ENCODE measurements around the gene FOXI1.
A peak's percentile ranks its signal among the peaks of the same experiment; 100 is the strongest.

The FOXI1 gene

GRCh38 chr5:170097934-170098333 lies 7.8 kb upstream of the FOXI1 start:
- Histone ChIP-seq H3K27ac (ENCODE audit: low read depth, low read length) (no peak overlapping the region), H4K20me1 (ENCODE audit: low read depth, low read length) (no peaks in the 10 kb centered on the region), H3K4me3 (ENCODE audit: insufficient read depth, low read length, poor library complexity, severe bottlenecking) (no peak overlapping the region), H3K9me2 (replicated peaks; ENCODE audit: insufficient read depth, low read length) (no peaks in the 10 kb centered on the region), H2AFZ (ENCODE audit: low read depth, low read length, severe bottlenecking) (no peak overlapping the region), H3K79me2 (ENCODE audit: insufficient read depth, low read length) (no peaks in the 10 kb centered on the region), H3K27me3 (ENCODE audit: low read length) (no peaks in the 10 kb centered on the region), H3K36me3 (ENCODE audit: low read length) (no peaks in the 10 kb centered on the region), H3K9me3 (ENCODE audit: insufficient read depth, low read length) (no peaks in the 10 kb centered on the region), H3K9ac (ENCODE audit: low read length) (no peak overlapping the region), H3F3A (ENCODE audit: insufficient read depth) (no peaks in the 10 kb centered on the region), H3K4me2 (ENCODE audit: low read depth, low read length, poor library complexity, severe bottlenecking) (no peak overlapping the region)
- TF ChIP-seq CTCF (IDR thresholded peaks at IDR 0.05; ENCODE audit: insufficient read depth, low read length, poor library complexity, severe bottlenecking), result no peak
- no peak for TF ChIP-seq EZH2phosphoT487 (conservative IDR thresholded peaks at IDR 0.05; ENCODE audit: low read length)

- Histone ChIP-seq H3K27me3 (ENCODE audit: low read length) (no peaks in the 10 kb centered on the region), H2AFZ (ENCODE audit: low read depth, low read length, severe bottlenecking) (no peak overlapping the region), H3K4me3 (ENCODE audit: insufficient read depth, low read length, poor library complexity, severe bottlenecking) (no peak overlapping the region), H3K36me3 (ENCODE audit: low read length) (no peaks in the 10 kb centered on the region), H3K4me2 (ENCODE audit: low read depth, low read length, poor library complexity, severe bottlenecking) (no peak overlapping the region), H3K9me3 (ENCODE audit: insufficient read depth, low read length) (no peaks in the 10 kb centered on the region), H3K79me2 (ENCODE audit: insufficient read depth, low read length) (no peaks in the 10 kb centered on the region), H3K9ac (ENCODE audit: low read length) (no peak overlapping the region), H3F3A (ENCODE audit: insufficient read depth) (no peaks in the 10 kb centered on the region), H3K9me2 (replicated peaks; ENCODE audit: insufficient read depth, low read length) (no peaks in the 10 kb centered on the region), H3K27ac (ENCODE audit: low read depth, low read length) (no peak overlapping the region), H4K20me1 (ENCODE audit: low read depth, low read length) (no peaks in the 10 kb centered on the region)
- TF ChIP-seq EZH2phosphoT487 (conservative IDR thresholded peaks at IDR 0.05; ENCODE audit: low read length) (no peak), CTCF (IDR thresholded peaks at IDR 0.05; ENCODE audit: insufficient read depth, low read length, poor library complexity, severe bottlenecking) (peak; percentile 75)
These were observed 5.4 kb upstream of the FOXI1 start for GRCh38 chr5:170100066-170100943.

GRCh38 chr5:170103447-170103846 lies 2.2 kb upstream of the FOXI1 start:
- H2AFZ ChIP-seq (ENCODE audit: low read depth, low read length, severe bottlenecking), result no peak overlapping the region
- TF ChIP-seq EZH2phosphoT487 (conservative IDR thresholded peaks at IDR 0.05; ENCODE audit: low read length) (no peak), CTCF (IDR thresholded peaks at IDR 0.05; ENCODE audit: insufficient read depth, low read length, poor library complexity, severe bottlenecking) (no peak)
- no peaks in the 10 kb centered on the region for H3K9me2 ChIP-seq (replicated peaks; ENCODE audit: insufficient read depth, low read length)
- H4K20me1 ChIP-seq (ENCODE audit: low read depth, low read length), result no peaks in the 10 kb centered on the region
- no peaks in the 10 kb centered on the region for H3F3A ChIP-seq (ENCODE audit: insufficient read depth)
- H3K9me3 ChIP-seq (ENCODE audit: insufficient read depth, low read length), result no peaks in the 10 kb centered on the region
- no peak overlapping the region for H3K9ac ChIP-seq (ENCODE audit: low read length)
- H3K4me3 ChIP-seq (ENCODE audit: insufficient read depth, low read length, poor library complexity, severe bottlenecking), result no peak overlapping the region
- H3K27ac ChIP-seq (ENCODE audit: low read depth, low read length), result no peak overlapping the region
- no peaks in the 10 kb centered on the region for H3K79me2 ChIP-seq (ENCODE audit: insufficient read depth, low read length)
- H3K27me3 ChIP-seq (ENCODE audit: low read length), result no peaks in the 10 kb centered on the region
- no peaks in the 10 kb centered on the region for H3K36me3 ChIP-seq (ENCODE audit: low read length)
- no peak overlapping the region for H3K4me2 ChIP-seq (ENCODE audit: low read depth, low read length, poor library complexity, severe bottlenecking)
